Sciatic nerve (tissue), 2 donors: ENCODE data around the gene JADE2. TPM values are rescaled to one million over a fixed set of nuclear protein-coding genes. Genes with fewer than 3 reads are reported as not detected.
"Not testable (repeated sequence)": the region's sequence is repeated elsewhere in the genome, so short reads cannot be mapped to it uniquely, and the experiment has no call there.

ENCODE experiments used
- ATAC-seq: fragments of 200-7000 bp; cut with Tn5 transposase; one replicate; pipeline ENCODE4 v1.9.1; 2020; ENCODE audit warnings: mild to moderate bottlenecking, moderate library complexity
- DNase-seq: peaks from one replicate; pipeline ENCODE4 v3.0.0-alpha.2; 2020; ENCODE audit warnings: low spot score
- intact Hi-C: fragments of 100-400 bp; cut with DNase I; formaldehyde crosslinking; loops from one replicate; pipeline ENCODE4 v1.14.2; 2022
- total RNA-seq: library from RNA; stranded (reverse); fragmentation: NEBNext Ultra II Directional; extraction: Animal tissue kit (Norgen Biotek cat#: 25700); gene quantifications from one replicate; pipeline ENCODE4 v1.2.1, GENCODE V29; 2021
- donor health status: DM: no; HTN: no; CAD: no.
- donor health status: DM: no; HTN: no; CAD: no.

Gene JADE2
- total RNA-seq, 1 donor from 2014 or later = 55.0 TPM

- intact Hi-C loops = no loop called here
- ATAC-seq (peak; percentile 89), DNase-seq (no peak)
These were observed 19.8 kb downstream of the JADE2 start for GRCh38 chr5:134545070-134545868.

GRCh38 chr5:134547066-134547465 is 21.6 kb downstream of the JADE2 start:
- intact Hi-C loops = no loop called here
- DNase-seq = no peak
- ATAC-seq = no peak

- DNase-seq (no peak), ATAC-seq (peak; percentile 41)
- intact Hi-C loops = no loop called here
These were observed 22.1 kb downstream of the JADE2 start for GRCh38 chr5:134547579-134547978.

DNA sequence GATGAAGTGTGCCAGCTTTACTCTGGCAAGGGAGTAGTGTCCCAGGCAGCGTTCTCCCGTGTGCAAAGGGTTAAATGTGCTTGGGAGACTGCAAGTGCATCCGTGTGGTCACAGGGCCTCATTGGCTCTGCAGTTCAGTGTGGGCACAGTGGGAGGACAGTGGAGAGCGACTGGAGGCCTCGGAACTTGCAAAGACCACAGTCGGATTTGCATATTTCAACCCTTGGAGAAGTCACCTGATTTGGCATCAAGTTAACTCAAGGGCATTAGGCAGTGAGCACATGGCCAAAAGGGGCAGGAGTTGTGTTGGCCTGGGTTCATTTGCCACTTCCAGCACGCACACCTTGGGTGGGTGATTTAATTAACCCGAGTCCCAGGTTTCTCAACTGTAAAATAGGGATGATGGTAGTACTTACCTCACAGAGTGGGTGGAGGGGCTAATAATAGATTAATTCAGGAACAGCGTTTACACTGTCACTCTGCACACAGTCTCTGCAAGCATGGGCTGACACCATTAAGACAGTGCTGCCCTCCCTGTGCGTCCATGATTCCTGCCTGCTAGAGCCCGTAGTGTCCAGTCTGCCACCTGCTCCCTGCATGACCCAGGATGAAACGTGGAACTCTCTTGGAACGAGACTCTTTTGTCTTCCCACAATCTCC is 22.7 kb downstream of the JADE2 start:
- intact Hi-C loops = no loop called here
- DNase-seq (no peak), ATAC-seq (no peak)

DNA sequence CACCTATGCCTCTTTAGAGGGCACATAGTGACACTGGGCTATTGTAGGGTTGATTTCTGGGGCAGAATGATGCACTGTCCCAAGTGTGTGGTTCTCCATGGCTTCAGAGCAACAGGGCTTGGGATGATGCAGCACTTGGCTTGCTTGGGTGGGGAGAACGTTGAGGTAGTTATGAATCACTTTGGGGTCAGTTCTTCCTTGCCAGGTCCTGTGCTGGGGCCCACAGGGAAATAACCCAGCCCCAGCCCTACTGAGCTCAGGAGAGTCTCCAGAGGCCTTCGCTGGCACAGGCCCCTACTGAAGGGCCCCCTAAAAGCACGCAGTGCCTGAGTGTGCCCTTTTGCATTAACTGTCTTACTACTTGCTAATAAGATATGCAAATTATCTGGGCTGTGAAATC is 24.2 kb downstream of the JADE2 start:
- DNase-seq (no peak), ATAC-seq (no peak)
- intact Hi-C loops = no loop called here

- DNase-seq (no peak), ATAC-seq (no peak)
- intact Hi-C loops = no loop called here
These were observed 25.1 kb downstream of the JADE2 start for GRCh38 chr5:134550271-134551214.

GRCh38 chr5:134551901-134552300 is 26.4 kb downstream of the JADE2 start:
- DNase-seq = no peak

GRCh38 chr5:134552301-134552700 is 26.8 kb downstream of the JADE2 start:
- ATAC-seq (no peak), DNase-seq (no peak)
- intact Hi-C loops = no loop called here

More at GRCh38 chr5:134551901-134552300, 26.4 kb downstream of the JADE2 start:
- intact Hi-C loops = no loop called here
- no peak for ATAC-seq

GRCh38 chr5:134552716-134553115 is 27.2 kb downstream of the JADE2 start:
- not testable (repeated sequence) for DNase-seq

DNA sequence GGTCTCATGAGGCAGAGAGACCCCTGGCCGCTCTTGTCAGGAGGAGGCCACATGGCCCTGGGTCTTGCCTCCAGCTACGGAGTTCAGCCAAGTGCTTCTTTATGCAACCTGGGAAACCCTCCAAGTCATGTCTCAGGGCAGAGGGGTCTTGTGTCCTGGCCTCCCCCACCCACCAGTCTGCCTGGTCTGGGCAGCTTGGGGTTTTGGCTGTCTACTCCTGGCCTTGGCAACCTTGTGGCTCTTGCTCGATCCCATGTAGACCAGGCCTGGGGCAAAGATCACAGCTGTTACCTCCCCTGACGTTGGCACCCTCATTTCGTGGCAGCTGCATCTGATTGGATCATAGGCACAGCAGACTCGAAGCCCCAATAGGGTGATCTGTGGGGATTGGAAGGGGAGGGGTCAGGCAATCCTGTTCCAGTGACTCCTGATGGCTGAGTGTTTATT is 28.4 kb downstream of the JADE2 start:
- intact Hi-C loops = no loop called here
- DNase-seq (no peak), ATAC-seq (peak; percentile 25)

More at GRCh38 chr5:134552716-134553115, 27.2 kb downstream of the JADE2 start:
- ATAC-seq, intact Hi-C loops: not testable (repeated sequence)

GRCh38 chr5:134554319-134555222 is 29.1 kb downstream of the JADE2 start:
- ATAC-seq = peak; percentile 88
- intact Hi-C loops = no loop called here
- no peak for DNase-seq

- DNase-seq (no peak), ATAC-seq (peak; percentile 21)
- intact Hi-C loops = no loop called here
These were observed 29.9 kb downstream of the JADE2 start for GRCh38 chr5:134555223-134555889.

DNA sequence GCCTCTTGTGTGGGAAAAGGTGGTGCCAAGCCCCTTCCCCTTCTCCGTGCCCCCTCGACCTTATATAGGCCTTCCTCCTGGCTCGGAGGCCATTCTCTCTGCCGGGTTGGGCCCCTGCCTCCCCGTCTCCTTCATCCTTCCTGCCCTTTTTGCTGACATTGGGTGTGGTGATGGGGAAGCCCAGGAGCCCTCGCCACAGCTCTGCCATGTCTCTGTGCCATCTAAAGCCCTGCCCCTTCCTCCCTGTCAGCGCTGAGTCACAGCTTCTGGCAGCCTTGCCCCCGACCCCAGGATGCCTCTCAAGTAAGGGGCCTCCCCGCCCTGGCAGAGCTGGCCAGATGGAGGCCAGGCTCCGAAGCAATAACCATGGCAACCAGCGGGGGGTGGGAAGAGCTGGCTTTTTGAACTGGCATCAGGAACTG is 30.4 kb downstream of the JADE2 start:
- intact Hi-C loops = no loop called here
- DNase-seq = no peak
- ATAC-seq = peak; percentile 6

- ATAC-seq, DNase-seq, intact Hi-C loops: not testable (repeated sequence)
These were observed 31.1 kb downstream of the JADE2 start for GRCh38 chr5:134556588-134556987.

DNA sequence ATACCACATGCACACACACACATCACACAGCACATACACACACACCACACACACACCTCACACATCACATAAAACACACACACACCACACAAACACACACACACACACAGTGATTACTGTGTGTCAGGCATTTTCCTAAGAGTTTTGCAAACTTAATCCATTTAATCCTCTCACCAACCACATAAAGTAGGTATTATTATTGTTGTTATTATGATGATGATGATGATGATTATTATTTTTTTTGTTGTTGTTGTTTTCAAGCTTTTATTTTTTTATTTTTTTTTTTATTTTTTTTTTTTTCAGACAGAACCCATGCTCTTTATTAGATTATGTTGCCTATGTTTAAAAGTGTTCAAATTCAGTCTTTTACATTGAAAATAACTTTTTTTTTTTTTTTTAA is 31.5 kb downstream of the JADE2 start:
- DNase-seq = no peak
- no peak for ATAC-seq
- intact Hi-C loops = no loop called here

- ATAC-seq (no peak), DNase-seq (no peak)
- intact Hi-C loops = no loop called here
These were observed 34.2 kb downstream of the JADE2 start for GRCh38 chr5:134559672-134560071.

DNA sequence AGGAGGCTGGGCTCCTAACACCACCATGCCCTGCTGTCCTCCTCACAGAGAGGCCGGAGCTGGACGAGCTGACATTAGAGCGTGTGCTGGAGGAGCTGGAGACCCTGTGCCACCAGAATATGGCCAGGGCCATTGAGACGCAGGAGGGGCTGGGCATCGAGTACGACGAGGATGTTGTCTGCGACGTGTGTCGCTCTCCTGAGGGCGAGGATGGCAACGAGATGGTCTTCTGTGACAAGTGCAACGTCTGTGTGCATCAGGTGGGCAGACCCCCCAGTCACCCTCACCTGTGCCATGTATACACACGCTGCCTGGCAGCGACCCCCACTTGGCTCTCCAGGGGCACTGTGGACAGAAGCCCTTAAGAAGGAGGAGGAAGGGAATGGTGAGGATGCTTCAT is 35.2 kb downstream of the JADE2 start:
- DNase-seq (no peak), ATAC-seq (no peak)
- intact Hi-C loops = no loop called here

GRCh38 chr5:134561871-134562296 is 36.4 kb downstream of the JADE2 start:
- peak; percentile 14 for ATAC-seq
- no peak for DNase-seq
- intact Hi-C loops = no loop called here
